ENCODE results near the gene CTU2.

GRCh38 chr16:88695753-88696152 is 10.6 kb upstream of the CTU2 start:
- TF ChIP-seq, protein P1, sequence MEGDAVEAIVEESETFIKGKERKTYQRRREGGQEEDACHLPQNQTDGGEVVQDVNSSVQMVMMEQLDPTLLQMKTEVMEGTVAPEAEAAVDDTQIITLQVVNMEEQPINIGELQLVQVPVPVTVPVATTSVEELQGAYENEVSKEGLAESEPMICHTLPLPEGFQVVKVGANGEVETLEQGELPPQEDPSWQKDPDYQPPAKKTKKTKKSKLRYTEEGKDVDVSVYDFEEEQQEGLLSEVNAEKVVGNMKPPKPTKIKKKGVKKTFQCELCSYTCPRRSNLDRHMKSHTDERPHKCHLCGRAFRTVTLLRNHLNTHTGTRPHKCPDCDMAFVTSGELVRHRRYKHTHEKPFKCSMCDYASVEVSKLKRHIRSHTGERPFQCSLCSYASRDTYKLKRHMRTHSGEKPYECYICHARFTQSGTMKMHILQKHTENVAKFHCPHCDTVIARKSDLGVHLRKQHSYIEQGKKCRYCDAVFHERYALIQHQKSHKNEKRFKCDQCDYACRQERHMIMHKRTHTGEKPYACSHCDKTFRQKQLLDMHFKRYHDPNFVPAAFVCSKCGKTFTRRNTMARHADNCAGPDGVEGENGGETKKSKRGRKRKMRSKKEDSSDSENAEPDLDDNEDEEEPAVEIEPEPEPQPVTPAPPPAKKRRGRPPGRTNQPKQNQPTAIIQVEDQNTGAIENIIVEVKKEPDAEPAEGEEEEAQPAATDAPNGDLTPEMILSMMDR (IDR thresholded peaks at IDR 0.05) = no peak
- no peak for TF ChIP-seq POLR2A (IDR thresholded peaks at IDR 0.05)

All from thyroid gland (tissue), 4 donors.